Stimulated activated naive CD8-positive, alpha-beta T cell treated with anti-CD3 and anti-CD28 coated beads, Interleukin-15, amount 100 ng/mL, for 72 hours (primary cell): ENCODE measurements around the gene GPS2.

Experiments used
- ATAC-seq: fragments of 150-1000 bp; cut with Tn5 transposase; 2 replicates; pipeline ENCODE4 v1.10.0; 2021; ENCODE audit warnings: mild to moderate bottlenecking, moderate library complexity
- DNase-seq, 2 donors: peaks; one replicate each; pipeline ENCODE4 v3.0.0; 2021 to 2022
- H3K27ac Mint-ChIP-seq, 2 donors: one replicate each; pipeline ENCODE4 v1.8.0; 2022; ENCODE audit warnings: mild to moderate bottlenecking in 2 of 2, mixed read lengths in 2 of 2, moderate library complexity in 2 of 2
- H3K27me3 Mint-ChIP-seq: one replicate; pipeline ENCODE4 v1.8.0; 2022; ENCODE audit warnings: mixed read lengths
- H3K4me1 Mint-ChIP-seq: one replicate; pipeline ENCODE4 v1.8.0; 2022; ENCODE audit warnings: mild to moderate bottlenecking, mixed read lengths
- H3K4me3 Mint-ChIP-seq, 2 donors: one replicate each; pipeline ENCODE4 v1.8.0; 2022; ENCODE audit warnings: mild to moderate bottlenecking in 2 of 2, mixed read lengths in 2 of 2, moderate library complexity in 1 of 2
- H3K9me3 Mint-ChIP-seq, 2 donors: one replicate each; pipeline ENCODE4 v1.8.0; 2022; ENCODE audit warnings: mixed read lengths in 2 of 2

The GPS2 gene

GRCh38 chr17:7293816-7294613 is 21.1 kb downstream of the GPS2 start:
- peak overlapping the region; percentile 91 to 95 for H3K4me3 Mint-ChIP-seq
- peaks cover 32% of the 10 kb centered on the region for H3K4me1 Mint-ChIP-seq
- no peaks in the 10 kb centered on the region for H3K9me3 Mint-ChIP-seq
- ATAC-seq (peak; percentile 1), DNase-seq (no peak)
- peaks cover 48% of the 10 kb centered on the region for H3K27me3 Mint-ChIP-seq
- no peak overlapping the region for H3K27ac Mint-ChIP-seq

- Mint-ChIP-seq H3K27ac (no peak overlapping the region), H3K4me1 (peaks cover 32% of the 10 kb centered on the region), H3K4me3 (peak overlapping the region in 1 of 2 donors; percentile 67), H3K9me3 (no peaks in the 10 kb centered on the region), H3K27me3 (peaks cover 48% of the 10 kb centered on the region)
- ATAC-seq, result no peak
- no peak for DNase-seq
Measured at GRCh38 chr17:7293159-7293558, 22.0 kb downstream of the GPS2 start.

- Mint-ChIP-seq H3K27ac (no peak overlapping the region), H3K4me3 (no peak overlapping the region), H3K9me3 (no peaks in the 10 kb centered on the region), H3K4me1 (peaks cover 32% of the 10 kb centered on the region), H3K27me3 (peaks cover 53% of the 10 kb centered on the region)
- DNase-seq (no peak), ATAC-seq (no peak)
Measured at GRCh38 chr17:7292729-7293128, 22.4 kb downstream of the GPS2 start.

GRCh38 chr17:7292194-7292593 is 23.0 kb downstream of the GPS2 start:
- Mint-ChIP-seq H3K9me3 (no peaks in the 10 kb centered on the region), H3K27me3 (peaks cover 58% of the 10 kb centered on the region), H3K4me1 (peaks cover 32% of the 10 kb centered on the region), H3K27ac (no peak overlapping the region), H3K4me3 (no peak overlapping the region)
- no peak for ATAC-seq
- no peak for DNase-seq

DNA sequence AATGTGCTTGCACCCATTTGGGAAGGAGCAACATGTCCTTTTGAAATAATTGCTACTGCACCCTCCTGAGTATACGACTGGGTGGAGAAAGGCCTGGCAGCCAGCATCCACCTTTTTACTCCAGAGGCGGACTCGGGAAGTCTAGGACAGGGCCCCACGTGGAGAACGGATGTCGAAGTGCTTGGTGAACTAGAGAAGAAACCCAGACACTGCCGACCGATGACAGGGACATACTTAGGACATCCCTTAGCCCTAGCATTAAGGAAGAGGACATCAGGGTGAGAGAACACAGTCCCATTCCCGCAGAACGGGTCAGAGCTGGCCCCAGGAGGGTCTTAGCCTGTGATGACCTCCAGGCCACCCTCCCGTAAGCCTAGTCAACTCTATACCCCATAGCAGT is 24.5 kb downstream of the GPS2 start:
- Mint-ChIP-seq H3K27ac (no peak overlapping the region), H3K4me1 (peaks cover 19% of the 10 kb centered on the region), H3K9me3 (no peaks in the 10 kb centered on the region), H3K4me3 (no peak overlapping the region), H3K27me3 (peaks cover 46% of the 10 kb centered on the region)
- no peak for ATAC-seq
- no peak for DNase-seq

- ATAC-seq, result no peak
- H3K4me1 Mint-ChIP-seq, result peaks cover 14% of the 10 kb centered on the region
- peaks cover 40% of the 10 kb centered on the region for H3K27me3 Mint-ChIP-seq
- H3K9me3 Mint-ChIP-seq, result no peaks in the 10 kb centered on the region
- DNase-seq, result no peak
- no peak overlapping the region for H3K27ac Mint-ChIP-seq
- H3K4me3 Mint-ChIP-seq, result no peak overlapping the region
Measured at GRCh38 chr17:7290166-7290565, 25.0 kb downstream of the GPS2 start.

- peaks cover 9% of the 10 kb centered on the region for H3K4me1 Mint-ChIP-seq
- no peak for DNase-seq
- H3K27ac Mint-ChIP-seq, result no peak overlapping the region
- no peak overlapping the region for H3K4me3 Mint-ChIP-seq
- H3K9me3 Mint-ChIP-seq, result no peaks in the 10 kb centered on the region
- ATAC-seq, result no peak
- H3K27me3 Mint-ChIP-seq, result peaks cover 38% of the 10 kb centered on the region
Measured at GRCh38 chr17:7289256-7290032, 25.7 kb downstream of the GPS2 start.

- Mint-ChIP-seq H3K9me3 (no peaks in the 10 kb centered on the region), H3K27me3 (peaks cover 45% of the 10 kb centered on the region), H3K4me3 (no peak overlapping the region), H3K4me1 (peaks cover 31% of the 10 kb centered on the region), H3K27ac (peak overlapping the region in 1 of 2 donors; percentile 22)
- ATAC-seq (no peak), DNase-seq (no peak)
Measured at GRCh38 chr17:7285679-7286078, 29.5 kb downstream of the GPS2 start.

DNA sequence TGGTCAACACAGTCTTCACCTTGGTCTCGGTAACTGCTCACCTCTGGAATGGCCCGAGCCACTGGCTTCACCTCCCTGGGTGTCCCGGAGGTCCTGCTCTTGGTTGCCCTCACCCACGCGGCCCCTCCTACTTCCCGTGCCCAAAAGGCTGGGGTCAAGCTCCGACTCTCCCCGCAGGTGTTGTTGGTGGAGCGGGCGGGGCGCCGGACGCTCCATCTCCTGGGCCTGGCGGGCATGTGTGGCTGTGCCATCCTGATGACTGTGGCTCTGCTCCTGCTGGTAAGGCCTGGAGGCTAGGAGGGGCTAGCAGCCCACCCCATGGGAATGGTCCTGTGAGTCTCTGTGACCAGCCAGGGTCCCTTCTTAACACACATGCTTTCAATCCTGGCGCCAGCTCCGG is 30.2 kb downstream of the GPS2 start:
- DNase-seq, result no peak
- Mint-ChIP-seq H3K27me3 (peaks cover 51% of the 10 kb centered on the region), H3K4me1 (peaks cover 39% of the 10 kb centered on the region), H3K4me3 (no peak overlapping the region), H3K9me3 (no peaks in the 10 kb centered on the region), H3K27ac (no peak overlapping the region)
- ATAC-seq, result no peak

- ATAC-seq (no peak), DNase-seq (no peak)
- Mint-ChIP-seq H3K27ac (peak overlapping the region in 1 of 2 donors; percentile 27), H3K27me3 (peaks cover 56% of the 10 kb centered on the region), H3K9me3 (no peaks in the 10 kb centered on the region), H3K4me3 (no peak overlapping the region), H3K4me1 (peaks cover 39% of the 10 kb centered on the region)
Measured at GRCh38 chr17:7283471-7284216, 31.5 kb downstream of the GPS2 start.

- Mint-ChIP-seq H3K4me3 (peak overlapping the region in 1 of 2 donors; percentile 95), H3K27ac (no peak overlapping the region), H3K27me3 (peaks cover 52% of the 10 kb centered on the region), H3K4me1 (peaks cover 39% of the 10 kb centered on the region), H3K9me3 (no peaks in the 10 kb centered on the region)
- ATAC-seq (no peak), DNase-seq (no peak)
Measured at GRCh38 chr17:7282752-7283321, 32.3 kb downstream of the GPS2 start.

DNA sequence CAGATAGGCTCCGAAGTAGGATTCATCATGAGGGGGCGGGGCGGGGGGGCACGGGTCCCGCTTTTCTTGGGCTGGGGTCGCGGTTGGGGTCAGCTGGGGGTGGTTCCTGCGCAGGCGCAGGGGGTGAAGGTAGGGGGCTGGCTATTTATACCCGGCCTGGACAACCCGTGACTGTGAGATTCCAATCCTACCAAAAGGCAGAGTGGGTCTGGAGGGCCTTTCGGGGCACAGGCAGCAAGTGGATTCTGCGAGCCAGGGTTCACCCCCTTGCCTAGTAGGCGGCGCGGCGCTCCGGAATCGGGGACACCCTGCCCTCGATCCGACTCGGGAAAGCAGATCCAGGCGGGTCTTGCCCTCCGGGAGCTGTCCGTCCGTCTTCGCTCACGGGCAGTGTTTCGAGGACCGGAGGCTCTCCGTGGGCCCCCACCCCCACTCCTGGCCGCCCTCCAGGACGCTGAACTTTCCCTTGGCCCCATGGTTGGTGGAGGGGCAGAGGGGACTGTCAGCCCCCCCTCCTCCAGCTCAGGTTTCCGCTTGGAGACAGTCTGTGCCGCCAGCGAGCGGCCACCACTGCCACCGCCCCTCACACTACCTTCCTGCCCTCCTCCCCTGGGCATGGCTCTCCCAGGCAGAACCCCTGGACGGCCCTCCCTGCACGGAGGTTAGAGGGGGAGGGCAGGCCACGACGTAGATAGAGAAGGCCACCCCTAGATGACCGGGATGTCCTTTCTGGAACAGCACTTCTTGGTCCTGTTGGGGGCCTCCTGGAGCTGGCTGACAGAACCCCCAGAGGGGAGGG is 33.0 kb downstream of the GPS2 start:
- peaks cover 45% of the 10 kb centered on the region for H3K27me3 Mint-ChIP-seq

GRCh38 chr17:7281074-7281952 is 33.8 kb downstream of the GPS2 start, which contains the start of gene SLC2A4:
Gene SLC2A4 (plus strand): TSS chr17:7281718. CDS start chr17:7281935, 217 bp downstream.
- H3K4me1 Mint-ChIP-seq, result peaks cover 39% of the 10 kb centered on the region
- peak; percentile 80 for ATAC-seq
- H3K9me3 Mint-ChIP-seq, result no peaks in the 10 kb centered on the region
- DNase-seq, result peak; percentile 80 to 88
- peaks cover 45% of the 10 kb centered on the region for H3K27me3 Mint-ChIP-seq
- H3K4me3 Mint-ChIP-seq, result peak within 1 kb of the TSS; percentile 87 to 95
- peak within 1 kb of the TSS; percentile 31 to 72 for H3K27ac Mint-ChIP-seq

More for the DNA sequence above, 33.0 kb downstream of the GPS2 start:
- H3K9me3 Mint-ChIP-seq, result no peaks in the 10 kb centered on the region
- no peak for ATAC-seq
- H3K27ac Mint-ChIP-seq, result no peak overlapping the region
- peak overlapping the region; percentile 87 to 95 for H3K4me3 Mint-ChIP-seq
- no peak for DNase-seq
- peaks cover 39% of the 10 kb centered on the region for H3K4me1 Mint-ChIP-seq
